Ureter (tissue), 1 donor: ENCODE results near the gene GNA15. TPM values are rescaled to one million over a fixed set of nuclear protein-coding genes. Genes with fewer than 3 reads are reported as not detected.
A peak's percentile ranks its signal among the peaks of the same experiment; 100 is the strongest.
"Not testable (repeated sequence)": the region's sequence is repeated elsewhere in the genome, so short reads cannot be mapped to it uniquely, and the experiment has no call there.

ENCODE experiments used
- DNase-seq: peaks from one replicate; pipeline ENCODE4 v3.0.0-alpha.2; 2020; ENCODE audit warnings: low spot score
- total RNA-seq: library from RNA; stranded (reverse); gene quantifications from one replicate; pipeline ENCODE4 v1.2.4, GENCODE V29; 2023
- donor health status: DM: yes; HTN: yes; CAD: no.

Gene GNA15, protein sequence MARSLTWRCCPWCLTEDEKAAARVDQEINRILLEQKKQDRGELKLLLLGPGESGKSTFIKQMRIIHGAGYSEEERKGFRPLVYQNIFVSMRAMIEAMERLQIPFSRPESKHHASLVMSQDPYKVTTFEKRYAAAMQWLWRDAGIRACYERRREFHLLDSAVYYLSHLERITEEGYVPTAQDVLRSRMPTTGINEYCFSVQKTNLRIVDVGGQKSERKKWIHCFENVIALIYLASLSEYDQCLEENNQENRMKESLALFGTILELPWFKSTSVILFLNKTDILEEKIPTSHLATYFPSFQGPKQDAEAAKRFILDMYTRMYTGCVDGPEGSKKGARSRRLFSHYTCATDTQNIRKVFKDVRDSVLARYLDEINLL
- 28.5 TPM for total RNA-seq

DNA sequence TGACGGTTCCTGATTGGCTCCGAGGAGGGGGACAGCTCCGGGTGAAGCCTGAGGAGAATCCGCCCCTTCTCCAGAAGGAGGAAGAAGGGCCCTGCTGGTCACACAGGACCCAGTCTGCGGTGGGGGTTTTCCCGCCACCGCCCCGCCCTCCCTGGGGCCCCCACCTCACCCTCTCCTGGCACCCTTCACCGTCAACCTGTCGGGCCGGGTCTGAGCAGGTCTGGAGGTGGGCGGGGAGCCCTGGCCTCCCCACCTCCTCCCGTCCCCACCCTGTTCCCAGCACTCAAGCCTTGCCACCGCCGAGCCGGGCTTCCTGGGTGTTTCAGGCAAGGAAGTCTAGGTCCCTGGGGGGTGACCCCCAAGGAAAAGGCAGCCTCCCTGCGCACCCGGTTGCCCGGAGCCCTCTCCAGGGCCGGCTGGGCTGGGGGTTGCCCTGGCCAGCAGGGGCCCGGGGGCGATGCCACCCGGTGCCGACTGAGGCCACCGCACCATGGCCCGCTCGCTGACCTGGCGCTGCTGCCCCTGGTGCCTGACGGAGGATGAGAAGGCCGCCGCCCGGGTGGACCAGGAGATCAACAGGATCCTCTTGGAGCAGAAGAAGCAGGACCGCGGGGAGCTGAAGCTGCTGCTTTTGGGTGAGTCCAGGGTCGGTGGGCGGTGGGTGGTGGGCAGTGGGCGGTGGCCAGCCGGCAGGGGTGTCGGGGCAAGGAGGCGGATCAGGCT lies at the start of gene GNA15:
GNA15 (plus strand) TSS at position 73 of the 723 bp plus-strand sequence; CDS start at position 491, 418 bp downstream.
- DNase-seq = peak; percentile 83

DNA sequence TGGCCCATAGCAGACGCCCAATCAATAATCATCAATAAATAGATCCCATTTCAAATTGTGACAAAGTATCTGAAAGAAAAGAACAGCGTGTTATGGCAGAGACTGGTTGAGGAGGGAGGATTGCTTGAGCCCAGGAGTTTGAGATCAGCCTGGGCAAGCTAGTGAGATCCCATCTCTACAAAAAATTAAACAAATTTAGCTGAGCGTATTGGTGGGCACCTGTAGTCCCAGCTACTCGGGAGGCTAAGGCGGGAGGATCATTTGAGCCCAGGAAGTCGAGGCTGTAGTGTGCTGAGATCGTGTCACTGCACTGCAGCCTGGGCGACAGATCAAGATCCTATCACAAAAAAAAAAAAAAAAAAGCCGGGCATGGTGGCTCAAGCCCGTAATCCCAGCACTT lies 48.1 kb upstream of the GNA15 start:
- DNase-seq = no peak

DNA sequence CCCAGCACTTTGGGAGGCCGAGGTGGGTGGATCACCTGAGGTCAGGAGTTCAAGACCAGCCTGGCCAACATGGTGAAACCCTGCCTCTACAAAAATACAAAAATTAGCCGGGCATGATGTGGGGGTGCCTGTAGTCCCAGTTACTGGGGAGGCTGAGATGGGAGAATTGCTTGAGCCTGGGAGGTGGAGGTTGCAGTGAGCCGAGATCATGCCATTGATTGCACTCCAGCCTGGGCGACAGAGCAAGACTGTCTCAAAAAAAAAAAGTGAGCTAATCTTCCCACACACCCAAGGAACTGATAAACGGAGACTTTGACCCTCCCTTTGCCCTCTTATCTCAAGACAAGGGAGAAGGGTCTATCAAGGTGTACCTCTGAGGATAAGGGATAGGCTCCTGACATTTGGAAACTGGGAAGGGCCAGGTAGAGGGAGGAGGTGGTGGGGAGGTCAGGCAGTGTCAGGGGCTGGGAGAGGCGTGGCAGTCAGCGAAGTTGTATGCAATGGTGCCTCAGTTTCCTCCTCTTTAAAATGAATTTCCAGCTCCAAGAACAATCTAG lies 46.5 kb upstream of the GNA15 start:
- not testable (repeated sequence) for DNase-seq

DNA sequence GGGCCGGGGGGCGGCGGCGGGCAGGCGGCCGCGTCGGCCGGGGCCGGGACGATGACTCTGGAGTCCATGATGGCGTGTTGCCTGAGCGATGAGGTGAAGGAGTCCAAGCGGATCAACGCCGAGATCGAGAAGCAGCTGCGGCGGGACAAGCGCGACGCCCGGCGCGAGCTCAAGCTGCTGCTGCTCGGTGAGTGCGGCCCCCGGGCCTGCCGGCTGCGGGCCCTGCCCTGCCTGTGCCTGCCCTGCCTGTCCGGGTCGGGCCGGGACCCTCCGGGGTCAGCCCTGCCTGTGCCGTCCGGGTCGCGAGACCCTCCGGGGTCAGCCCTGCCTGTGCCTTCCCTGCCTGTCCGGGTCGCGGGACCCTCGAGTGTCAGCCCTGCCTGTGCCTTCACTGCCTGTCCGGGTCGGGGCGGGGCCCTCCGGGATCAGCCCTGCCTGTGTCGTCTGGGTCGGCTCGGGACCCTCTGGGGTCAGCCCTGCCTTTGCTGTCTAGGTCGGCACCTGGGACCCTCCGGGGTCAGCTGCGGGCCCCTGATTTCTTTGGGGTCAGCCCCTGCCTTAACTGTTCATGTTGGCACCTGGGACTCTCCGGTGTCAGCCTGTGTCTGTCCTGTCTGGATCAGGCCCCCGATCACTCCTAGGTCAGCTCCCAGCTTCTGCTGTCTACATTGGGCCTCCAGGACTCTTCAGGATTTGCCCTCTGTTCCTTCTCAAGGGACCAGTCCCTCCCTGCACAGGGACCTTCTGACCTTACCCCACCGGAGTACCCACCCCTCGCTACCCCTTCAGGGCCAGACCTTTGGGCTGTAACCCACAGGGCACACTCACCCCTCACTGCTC lies 41.0 kb upstream of the GNA15 start:
- DNase-seq = no peak

DNA sequence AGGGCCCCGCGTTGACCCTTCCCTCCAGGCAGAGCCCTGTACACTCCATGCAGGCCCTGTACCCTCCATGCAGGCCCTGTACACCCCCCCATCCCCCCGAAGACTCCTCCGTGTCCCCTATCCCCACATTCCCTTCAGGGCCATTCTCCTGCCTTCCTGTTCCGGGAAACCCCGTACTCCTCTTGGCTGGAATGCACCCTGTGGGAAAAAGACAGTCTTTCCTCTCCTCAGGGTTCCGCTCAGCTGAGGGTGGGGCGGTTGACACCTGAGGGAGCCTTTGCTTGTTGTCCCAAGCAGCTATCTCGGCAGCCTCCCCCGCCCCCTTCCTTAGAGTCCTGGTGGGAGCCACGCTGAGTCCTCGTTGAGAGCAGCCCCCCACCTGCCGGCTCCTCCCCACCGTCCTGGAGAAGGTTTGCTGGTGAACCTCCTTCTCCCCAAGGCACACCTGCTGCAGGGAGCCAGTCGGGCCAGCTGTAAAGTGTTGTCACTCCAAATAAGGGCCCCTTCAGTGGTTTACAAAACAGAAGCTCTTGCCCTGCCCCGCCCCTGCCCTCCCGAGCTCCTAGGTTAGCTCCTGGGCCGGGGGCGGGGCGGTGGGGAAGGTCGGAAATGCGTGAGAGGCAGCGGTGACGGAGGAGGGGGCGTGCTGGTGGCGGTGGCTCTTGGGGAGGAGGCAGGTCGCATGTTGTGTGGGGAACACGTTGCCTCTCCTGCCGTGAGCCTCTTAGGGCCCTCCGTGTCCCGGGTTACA lies 40.2 kb upstream of the GNA15 start:
- no peak for DNase-seq

DNA sequence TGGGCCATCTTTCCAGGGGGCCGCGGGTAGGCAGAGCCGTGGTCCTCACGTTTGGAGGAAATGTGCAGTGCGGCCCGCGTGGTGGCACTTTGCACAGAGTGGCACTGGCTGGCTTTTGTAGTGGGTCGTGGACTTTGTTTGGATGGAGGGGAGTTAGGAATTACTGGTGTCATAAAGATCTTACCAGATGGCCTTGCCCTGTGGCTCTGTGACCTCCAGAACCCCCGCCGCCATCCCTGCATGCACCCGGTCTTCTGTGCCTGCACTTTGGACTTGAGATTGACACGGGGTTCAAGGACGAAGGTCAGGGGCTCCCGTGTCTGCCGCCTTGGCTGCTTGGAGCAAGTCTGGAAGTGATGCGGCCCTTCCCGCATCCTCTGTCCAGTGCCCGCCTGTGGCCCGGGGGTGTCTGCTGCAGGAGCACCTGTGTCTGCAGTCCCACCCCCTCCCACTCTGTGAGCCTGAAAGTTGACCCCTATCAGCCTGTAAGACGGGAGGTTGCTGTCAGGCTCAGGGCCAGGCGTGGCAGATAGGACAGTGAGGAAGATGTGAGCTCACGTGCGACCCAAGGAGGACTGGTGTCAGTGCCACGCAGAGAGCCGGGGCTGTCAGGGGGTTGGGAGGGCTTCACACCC lies 39.4 kb upstream of the GNA15 start:
- no peak for DNase-seq

DNA sequence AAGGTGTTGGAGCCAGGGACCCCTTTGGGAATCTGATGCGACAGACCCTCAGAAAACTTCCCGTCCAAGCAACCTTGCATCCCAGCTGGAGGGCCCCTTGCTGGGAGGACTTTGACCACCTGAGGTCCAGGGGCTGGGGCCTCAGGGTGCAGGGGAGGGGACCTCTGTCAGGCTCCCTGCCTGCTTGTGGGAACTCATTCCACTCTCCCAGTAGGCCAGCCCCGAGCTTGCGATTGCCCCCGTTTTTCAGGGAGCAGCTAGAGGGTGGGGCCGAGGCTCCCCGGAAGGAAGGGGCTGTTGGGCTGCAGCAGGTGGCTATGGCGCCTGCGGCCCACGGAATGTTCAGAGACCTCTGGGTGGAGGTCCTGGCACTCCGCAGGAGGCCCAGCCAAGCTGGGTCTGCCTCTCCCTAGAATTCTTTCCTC lies 38.9 kb upstream of the GNA15 start:
- DNase-seq = no peak

DNA sequence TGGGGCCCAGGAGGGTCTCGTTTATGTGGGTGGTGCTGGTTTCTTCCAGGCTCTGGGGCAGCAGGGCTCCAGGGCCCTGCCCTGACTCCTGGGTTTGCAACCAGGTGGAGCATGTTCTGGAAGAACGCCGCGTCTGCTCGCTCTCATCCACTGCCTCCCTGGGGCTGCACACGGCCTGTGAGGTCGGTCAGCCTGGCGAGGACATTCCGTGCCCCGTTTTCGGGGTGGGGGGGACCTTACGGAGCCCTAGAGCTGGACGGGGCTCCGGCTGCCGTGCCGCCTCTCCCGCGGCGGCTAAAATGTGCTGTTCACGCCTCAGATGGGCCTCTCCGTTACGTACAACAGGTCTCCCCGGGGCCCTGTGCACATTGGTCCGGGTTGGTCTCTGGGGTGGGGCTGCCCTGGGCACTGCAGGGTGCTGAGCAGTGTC lies 38.4 kb upstream of the GNA15 start:
- no peak for DNase-seq

DNA sequence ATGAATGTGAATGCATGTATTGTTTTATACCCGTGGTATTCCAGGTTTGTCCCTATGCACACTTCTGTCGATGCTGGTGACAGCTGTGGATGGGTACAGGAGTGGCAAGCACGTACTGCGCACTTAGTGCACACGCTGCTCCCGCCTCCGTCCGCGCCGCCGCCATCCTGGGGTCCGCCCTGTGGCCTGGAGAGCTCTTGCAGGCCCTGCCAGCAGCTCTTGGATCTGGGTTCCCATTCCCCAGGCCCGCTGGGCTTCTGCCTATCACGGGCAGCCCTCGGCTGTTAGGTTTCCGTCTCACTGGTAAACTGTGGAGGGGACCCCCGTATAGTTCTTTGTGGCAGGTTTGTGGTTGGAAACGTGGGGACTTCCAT lies 37.7 kb upstream of the GNA15 start:
- no peak for DNase-seq

DNA sequence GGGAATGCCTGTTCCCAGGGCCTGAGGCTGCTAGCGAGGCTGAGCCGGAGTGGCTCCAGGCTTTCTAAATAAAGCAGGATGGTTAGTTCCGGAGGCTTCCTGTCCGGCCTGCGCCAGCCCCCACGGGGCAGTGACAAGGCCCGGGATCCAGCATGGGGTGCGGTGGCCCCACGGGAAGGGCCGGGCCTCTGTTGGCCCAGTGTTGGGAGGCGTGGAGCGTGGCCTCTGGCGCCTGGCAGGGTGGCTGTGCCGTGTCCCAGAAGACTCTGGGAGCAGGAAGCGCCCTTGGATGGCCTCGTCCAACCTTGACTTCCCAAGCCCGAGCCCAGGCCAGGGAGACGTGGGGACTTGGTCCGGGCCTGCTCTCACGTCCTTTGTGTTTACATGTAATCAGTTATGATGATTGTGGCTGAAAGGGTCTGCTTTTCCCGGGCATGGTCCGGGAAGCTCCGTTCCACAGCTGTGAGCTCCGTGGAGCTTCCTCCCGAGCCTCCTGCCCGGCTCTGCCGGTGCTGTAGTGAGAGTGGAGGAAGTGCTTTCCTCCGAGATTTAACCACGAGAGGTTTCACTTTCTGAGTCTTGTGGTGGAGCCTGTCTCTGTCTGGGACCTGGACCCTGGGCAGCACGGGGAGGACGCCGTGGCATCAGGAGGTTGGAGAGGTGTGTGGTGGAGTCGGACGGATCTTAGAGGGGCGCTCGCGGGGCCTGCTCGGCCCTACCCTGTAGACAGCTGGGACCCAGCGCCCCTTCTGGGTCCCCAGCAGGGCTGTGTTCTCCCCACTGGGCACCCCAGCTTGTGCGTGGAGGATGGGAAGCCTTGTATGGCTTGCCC lies 37.1 kb upstream of the GNA15 start:
- DNase-seq = peak; percentile 61

DNA sequence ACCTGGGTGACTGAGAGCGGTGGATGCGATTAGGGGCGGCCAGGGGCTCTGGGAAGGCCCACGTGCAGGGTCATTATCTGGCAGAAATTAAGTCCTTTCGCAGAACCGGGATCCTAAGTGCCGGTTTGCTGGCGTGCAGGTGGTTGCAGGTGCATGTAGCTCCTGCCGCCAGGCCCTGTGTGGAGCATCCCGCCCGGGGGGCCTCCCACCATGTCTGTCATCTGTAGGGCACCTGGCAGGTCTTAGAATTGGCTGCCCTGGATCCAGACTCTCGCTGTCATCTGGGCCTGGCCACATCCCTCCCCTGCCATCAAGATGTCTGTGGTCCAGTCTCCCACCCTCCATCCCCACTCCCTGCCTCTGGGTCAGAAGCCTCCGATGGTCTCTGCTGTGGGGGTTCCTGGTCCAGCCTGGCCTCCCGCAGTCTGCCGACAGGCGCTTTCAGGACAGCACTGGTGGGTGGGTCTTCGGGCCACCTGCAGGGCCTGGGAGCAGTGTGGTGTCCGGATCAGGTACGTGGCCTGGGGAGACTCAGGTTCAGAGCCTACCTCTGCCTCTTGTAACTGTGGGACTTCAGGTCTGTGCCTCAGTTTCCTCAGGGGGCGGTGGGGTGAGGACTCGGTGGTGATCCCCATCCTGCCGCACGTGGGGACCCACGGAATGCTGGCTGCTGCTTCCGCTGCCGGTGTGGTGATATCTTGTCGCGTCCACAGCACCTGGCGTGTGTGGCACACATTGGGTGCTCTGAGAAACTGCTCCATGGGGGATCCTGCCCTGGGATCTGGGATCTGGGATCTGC lies 36.3 kb upstream of the GNA15 start:
- no peak for DNase-seq

DNA sequence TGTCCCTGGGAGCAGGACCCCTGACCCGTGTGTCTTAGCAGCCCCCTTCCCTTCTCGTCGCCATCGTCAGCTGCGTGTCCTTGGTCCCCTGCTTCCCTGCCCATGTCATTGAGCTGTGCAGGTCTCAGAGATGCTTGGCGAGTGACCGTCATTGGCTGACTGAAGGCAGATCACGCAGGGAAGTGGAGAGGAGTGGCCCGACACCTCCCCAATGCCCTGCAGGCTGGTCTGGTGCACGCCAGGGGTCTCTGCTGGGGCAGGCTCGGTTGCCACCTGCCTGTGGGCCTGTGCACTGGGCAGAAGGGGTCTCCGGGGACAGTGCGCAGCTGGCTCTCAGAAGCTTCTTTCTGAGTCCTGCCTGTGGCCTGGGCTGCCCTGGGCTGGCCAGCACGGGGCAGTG lies 35.5 kb upstream of the GNA15 start:
- DNase-seq = no peak

DNA sequence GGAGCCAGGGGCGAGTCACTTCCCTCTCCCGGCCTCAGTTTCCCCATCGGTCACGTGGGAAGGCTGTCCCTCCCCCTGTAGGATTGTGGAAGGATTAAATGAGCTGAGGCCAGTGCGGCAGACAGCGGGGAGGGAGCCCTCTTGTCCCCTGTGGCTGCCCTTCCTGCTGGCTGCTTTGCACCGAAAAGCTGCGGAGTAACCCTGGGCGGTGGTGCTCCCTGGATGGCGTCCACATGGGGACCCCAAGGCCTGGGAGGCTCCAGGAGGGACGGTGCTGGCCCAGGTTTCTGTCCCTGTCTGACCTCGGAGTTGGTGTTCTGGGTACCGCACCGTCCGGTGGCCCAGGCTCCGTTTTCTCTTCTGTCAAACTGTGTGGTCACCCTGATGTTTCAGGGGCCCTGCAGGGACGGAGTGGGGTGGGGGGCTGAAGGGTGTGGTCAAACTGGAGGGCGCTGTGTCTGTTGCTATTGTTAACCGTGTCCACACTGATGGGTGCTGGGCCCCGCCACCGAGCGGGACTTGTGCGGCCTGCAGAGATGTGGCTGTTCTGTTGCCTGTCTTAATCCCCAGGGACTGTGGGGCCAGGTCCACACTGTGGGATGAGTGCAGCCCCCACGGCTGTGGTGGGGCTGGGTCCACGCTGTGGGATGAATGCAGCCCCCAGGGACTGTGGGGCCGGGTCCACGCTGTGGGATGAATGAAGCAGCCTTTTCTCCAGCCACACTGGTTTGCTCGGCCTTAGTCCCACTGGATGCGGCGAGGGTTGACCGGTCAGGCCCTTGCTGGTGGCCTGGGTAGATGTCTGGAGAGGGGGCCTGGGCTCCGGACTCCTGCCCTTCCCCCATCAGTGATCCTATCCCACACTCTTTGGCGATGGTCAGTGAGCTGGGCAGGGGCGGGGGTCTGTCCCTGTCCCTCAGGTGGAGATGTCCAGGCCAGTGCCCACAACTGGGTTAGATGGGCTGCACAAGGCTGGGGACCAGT lies 34.8 kb upstream of the GNA15 start:
- DNase-seq = no peak

DNA sequence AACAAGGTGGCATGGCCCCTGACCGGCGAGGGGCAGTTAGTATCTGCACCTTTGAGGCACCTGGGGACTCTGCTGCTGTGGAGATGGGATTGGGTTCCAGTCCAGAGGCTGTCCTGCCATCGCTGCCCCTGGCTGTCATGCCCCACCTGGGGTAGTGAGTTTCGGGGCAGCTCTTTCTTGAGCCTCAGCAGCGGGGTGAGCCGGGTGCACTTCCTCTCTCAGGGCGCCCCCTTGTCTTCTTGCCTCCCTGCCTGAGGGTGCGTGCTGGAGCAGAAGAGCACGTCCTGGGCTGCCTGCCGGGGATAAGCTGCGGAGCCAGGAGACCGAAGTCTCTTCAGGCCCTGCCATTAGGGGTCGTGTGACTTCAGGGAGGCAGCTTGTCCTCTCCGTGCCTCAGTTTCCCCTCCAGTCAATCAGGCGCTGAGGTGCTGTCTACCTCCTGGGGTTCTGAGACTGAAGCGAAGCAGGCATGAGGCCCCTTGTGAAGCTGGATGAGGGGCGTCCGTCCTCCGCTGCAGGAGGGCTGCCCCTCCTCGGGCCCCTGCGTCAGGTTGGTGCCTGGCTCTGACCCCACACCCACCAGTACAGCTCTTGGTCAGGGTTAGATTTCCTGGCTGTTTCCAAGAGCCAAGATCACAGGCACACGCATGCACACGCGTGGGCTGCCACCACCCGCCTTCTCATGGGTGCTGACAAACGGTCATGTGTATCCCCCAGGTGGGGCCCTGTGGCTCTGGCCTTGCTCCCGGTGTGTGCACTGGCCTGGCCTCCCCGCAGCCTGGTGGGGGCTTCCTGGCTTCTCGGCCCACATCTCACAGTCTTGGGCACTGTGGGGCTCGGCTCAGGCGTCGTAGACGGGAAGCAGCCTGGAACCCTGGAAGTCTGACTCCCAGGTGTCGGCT lies 33.3 kb upstream of the GNA15 start:
- DNase-seq = no peak

DNA sequence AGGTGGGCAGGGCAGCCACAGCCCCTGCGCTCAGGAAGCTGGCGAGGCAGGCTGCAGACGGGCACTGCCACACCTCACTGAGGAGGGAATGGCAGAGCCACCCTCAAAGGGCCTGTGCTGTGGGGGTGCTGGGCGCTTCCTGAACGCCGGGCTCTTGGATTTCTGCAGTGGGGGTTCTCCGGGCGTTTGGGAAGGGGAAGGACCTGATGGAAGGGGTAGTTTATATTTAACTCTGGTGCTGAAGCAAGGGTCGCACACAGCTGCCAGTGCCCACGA lies 31.2 kb upstream of the GNA15 start:
- DNase-seq = no peak

DNA sequence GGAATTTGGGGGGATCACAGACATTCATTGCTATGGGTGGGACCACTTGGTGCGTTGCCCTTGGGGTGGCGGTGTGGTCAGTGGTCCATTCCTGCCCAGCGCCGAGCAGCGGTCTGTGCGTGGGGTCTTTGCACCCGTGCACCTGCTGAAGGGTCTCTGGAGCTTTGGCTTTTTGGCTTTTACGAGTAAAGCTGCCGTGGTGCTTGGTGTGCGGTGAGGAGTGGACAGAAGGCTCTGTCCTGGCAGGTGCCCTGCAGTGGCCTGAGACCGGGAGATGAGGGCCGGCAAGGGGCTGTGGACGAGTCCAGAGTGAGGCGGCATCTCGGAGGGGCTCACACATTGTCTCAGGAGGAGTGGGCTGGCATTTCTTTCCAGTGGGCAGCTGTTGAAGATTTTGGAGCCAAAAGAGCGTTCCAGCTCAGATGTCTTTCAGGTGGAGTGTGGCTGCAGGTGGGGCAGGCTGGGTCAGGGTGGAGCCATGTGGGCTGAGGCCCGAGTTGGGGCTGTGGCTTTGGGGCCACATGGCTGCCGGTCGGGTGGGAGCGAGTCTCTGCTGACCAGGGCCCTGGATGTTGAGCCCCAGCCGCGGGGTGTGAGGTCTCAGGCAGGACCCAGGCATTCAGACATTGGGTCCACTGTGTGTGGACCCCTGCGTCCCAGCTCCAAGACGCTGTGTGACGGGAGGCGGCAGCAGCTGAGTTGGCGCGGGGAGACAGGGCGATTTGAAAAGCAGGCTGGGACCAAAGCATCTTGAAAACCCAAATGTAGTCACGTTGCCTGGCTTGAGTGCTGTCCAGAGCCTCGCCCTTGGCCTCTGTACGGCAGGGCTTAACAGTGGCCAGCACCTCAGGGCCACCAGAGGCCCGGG lies 30.0 kb upstream of the GNA15 start:
- DNase-seq = no peak
